NB4 (cell line): ENCODE data around the gene MRPS26.
"Not testable (repeated sequence)": the region's sequence is repeated elsewhere in the genome, so short reads cannot be mapped to it uniquely, and the experiment has no call there.

ENCODE experiments used
- POLR2A ChIP-seq: IDR thresholded peaks from 2 replicates; pipeline ENCODE4 v1.6.1; 2011; ENCODE audit warnings: mild to moderate bottlenecking; ENCODE audit not compliant: insufficient read length; ENCODE audit errors: extremely low read depth
- TF ChIP-seq, protein P1 (sequence below): IDR thresholded peaks from 2 replicates; pipeline ENCODE4 v1.6.1; 2011; ENCODE audit warnings: low read depth, low read length
- TF ChIP-seq, protein P2 (sequence below): IDR thresholded peaks from one replicate; pipeline ENCODE4 v1.5.1; 2012; ENCODE audit warnings: low read depth, low read length

DNA sequence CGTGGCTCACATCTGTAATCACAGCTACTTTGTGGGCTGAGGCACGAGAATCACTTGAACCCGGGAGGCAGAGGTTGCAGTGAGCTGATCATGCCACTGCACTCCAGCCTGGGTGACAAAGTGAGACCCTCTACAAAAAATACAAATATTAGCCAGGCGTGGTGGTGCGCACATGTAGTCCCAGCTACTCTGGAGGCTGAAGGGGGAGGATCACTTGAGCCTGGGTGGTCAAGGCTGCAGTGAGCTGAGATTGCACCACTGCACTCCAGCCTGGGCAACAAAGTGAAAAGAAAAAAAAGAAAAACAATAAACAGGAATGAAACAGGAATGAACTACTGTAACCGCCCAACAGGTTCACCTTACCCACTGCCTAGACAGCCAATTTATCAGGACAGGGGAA lies 18.3 kb downstream of the MRPS26 start:
- not testable (repeated sequence) for TF ChIP-seq POLR2A
- TF ChIP-seq, protein P1, sequence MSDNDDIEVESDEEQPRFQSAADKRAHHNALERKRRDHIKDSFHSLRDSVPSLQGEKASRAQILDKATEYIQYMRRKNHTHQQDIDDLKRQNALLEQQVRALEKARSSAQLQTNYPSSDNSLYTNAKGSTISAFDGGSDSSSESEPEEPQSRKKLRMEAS = not testable (repeated sequence)
- TF ChIP-seq, protein P2, sequence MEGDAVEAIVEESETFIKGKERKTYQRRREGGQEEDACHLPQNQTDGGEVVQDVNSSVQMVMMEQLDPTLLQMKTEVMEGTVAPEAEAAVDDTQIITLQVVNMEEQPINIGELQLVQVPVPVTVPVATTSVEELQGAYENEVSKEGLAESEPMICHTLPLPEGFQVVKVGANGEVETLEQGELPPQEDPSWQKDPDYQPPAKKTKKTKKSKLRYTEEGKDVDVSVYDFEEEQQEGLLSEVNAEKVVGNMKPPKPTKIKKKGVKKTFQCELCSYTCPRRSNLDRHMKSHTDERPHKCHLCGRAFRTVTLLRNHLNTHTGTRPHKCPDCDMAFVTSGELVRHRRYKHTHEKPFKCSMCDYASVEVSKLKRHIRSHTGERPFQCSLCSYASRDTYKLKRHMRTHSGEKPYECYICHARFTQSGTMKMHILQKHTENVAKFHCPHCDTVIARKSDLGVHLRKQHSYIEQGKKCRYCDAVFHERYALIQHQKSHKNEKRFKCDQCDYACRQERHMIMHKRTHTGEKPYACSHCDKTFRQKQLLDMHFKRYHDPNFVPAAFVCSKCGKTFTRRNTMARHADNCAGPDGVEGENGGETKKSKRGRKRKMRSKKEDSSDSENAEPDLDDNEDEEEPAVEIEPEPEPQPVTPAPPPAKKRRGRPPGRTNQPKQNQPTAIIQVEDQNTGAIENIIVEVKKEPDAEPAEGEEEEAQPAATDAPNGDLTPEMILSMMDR = not testable (repeated sequence)
